ENCODE data around the gene C1GALT1C1L. TPM values are rescaled to one million over a fixed set of nuclear protein-coding genes. Genes with fewer than 3 reads are reported as not detected.

C1GALT1C1L gene
- total RNA-seq, 1 donor from 2014 or later, result 1.2 TPM

GRCh38 chr2:43715300-43716098 is 39.3 kb upstream of the C1GALT1C1L start:
- DNase-seq, result no peak
- Histone ChIP-seq H3K9me3 (replicated peaks) (no peaks in the 10 kb centered on the region), H3K36me3 (no peaks in the 10 kb centered on the region), H3K4me3 (no peak overlapping the region), H3K27me3 (ENCODE audit: low read depth) (peaks cover 21% of the 10 kb centered on the region), H3K4me1 (no peaks in the 10 kb centered on the region), H3K27ac (replicated peaks) (no peak overlapping the region)
- TF ChIP-seq CTCF (IDR thresholded peaks at IDR 0.05; ENCODE audit: borderline replicate concordance), result no peak
- intact Hi-C loops (cut with micrococcal nuclease), result no loop called here

- Histone ChIP-seq H3K27me3 (ENCODE audit: low read depth) (peaks cover 21% of the 10 kb centered on the region), H3K36me3 (no peaks in the 10 kb centered on the region), H3K4me3 (no peak overlapping the region), H3K4me1 (no peaks in the 10 kb centered on the region), H3K9me3 (replicated peaks) (no peaks in the 10 kb centered on the region), H3K27ac (replicated peaks) (no peak overlapping the region)
- intact Hi-C loops (cut with micrococcal nuclease), result no loop called here
- DNase-seq, result no peak
- no peak for TF ChIP-seq CTCF (IDR thresholded peaks at IDR 0.05; ENCODE audit: borderline replicate concordance)
Measured at GRCh38 chr2:43714164-43714563, 37.9 kb upstream of the C1GALT1C1L start.

- no peaks in the 10 kb centered on the region for H3K9me3 ChIP-seq (replicated peaks)
- peaks cover 30% of the 10 kb centered on the region for H3K27me3 ChIP-seq (ENCODE audit: low read depth)
- DNase-seq, result no peak
- H3K36me3 ChIP-seq, result no peaks in the 10 kb centered on the region
- no peak overlapping the region for H3K4me3 ChIP-seq
- intact Hi-C loops (cut with micrococcal nuclease), result no loop called here
- H3K4me1 ChIP-seq, result no peaks in the 10 kb centered on the region
- no peak for TF ChIP-seq CTCF (IDR thresholded peaks at IDR 0.05; ENCODE audit: borderline replicate concordance)
- no peak overlapping the region for H3K27ac ChIP-seq (replicated peaks)
Measured at GRCh38 chr2:43710866-43711265, 34.6 kb upstream of the C1GALT1C1L start.

- DNase-seq, result no peak
- no peak overlapping the region for H3K27ac ChIP-seq (replicated peaks)
- no peaks in the 10 kb centered on the region for H3K36me3 ChIP-seq
- H3K4me3 ChIP-seq, result no peak overlapping the region
- intact Hi-C loops (cut with micrococcal nuclease), result no loop called here
- no peak for TF ChIP-seq CTCF (IDR thresholded peaks at IDR 0.05; ENCODE audit: borderline replicate concordance)
- H3K4me1 ChIP-seq, result no peaks in the 10 kb centered on the region
- H3K9me3 ChIP-seq (replicated peaks), result no peaks in the 10 kb centered on the region
- H3K27me3 ChIP-seq (ENCODE audit: low read depth), result peaks cover 23% of the 10 kb centered on the region
Measured at GRCh38 chr2:43708891-43709290, 32.7 kb upstream of the C1GALT1C1L start.

GRCh38 chr2:43708178-43708577 is 31.9 kb upstream of the C1GALT1C1L start:
- Histone ChIP-seq H3K27me3 (ENCODE audit: low read depth) (peaks cover 27% of the 10 kb centered on the region), H3K9me3 (replicated peaks) (no peaks in the 10 kb centered on the region), H3K4me3 (no peak overlapping the region), H3K27ac (replicated peaks) (no peak overlapping the region), H3K4me1 (no peaks in the 10 kb centered on the region), H3K36me3 (no peaks in the 10 kb centered on the region)
- no peak for TF ChIP-seq CTCF (IDR thresholded peaks at IDR 0.05; ENCODE audit: borderline replicate concordance)
- no peak for DNase-seq
- intact Hi-C loops (cut with micrococcal nuclease), result no loop called here
